ENCODE measurements around the gene CYB561.
A peak's percentile ranks its signal among the peaks of the same experiment; 100 is the strongest.

CYB561 gene

GRCh38 chr17:63447471-63448009, 1.4 kb upstream of the CYB561 start:
- DNase-seq, result peak; percentile 73

- DNase-seq, result peak; percentile 92
Measured at GRCh38 chr17:63446753-63447470, 806 bp upstream of the CYB561 start.

GRCh38 chr17:63445571-63445953, 544 bp downstream of the CYB561 start:
- DNase-seq, result no peak

DNA sequence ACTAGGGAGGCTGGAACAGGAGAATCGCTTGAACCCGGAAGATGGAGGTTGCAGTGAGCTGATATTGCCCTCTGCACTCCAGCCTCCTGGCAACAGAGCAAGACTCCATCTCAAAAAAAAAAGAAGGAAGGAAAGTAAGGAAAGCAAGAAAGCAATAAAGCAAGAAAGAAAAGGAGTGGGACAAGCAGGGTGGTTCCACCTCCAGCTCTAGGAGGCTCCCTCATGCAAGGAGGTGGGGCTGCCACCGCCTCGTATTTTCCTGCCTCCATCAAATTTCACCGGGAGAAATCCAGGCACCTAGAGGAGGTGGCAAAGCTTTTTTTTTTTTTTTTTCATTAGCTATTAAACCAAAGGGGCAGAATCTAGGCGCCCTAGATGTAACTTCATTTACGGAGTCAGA, 1.0 kb downstream of the CYB561 start:
- no peak for DNase-seq

GRCh38 chr17:63444457-63444856, 1.6 kb downstream of the CYB561 start:
- DNase-seq, result no peak

GRCh38 chr17:63443053-63443452, 3.1 kb downstream of the CYB561 start:
- no peak for DNase-seq

- peak; percentile 63 for DNase-seq
Measured at GRCh38 chr17:63442549-63443035, 3.5 kb downstream of the CYB561 start.

- no peak for DNase-seq
Measured at GRCh38 chr17:63442074-63442473, 4.0 kb downstream of the CYB561 start.

GRCh38 chr17:63441654-63442053, 4.5 kb downstream of the CYB561 start:
- DNase-seq, result no peak

GRCh38 chr17:63440770-63441335, 5.3 kb downstream of the CYB561 start:
- DNase-seq, result no peak

DNA sequence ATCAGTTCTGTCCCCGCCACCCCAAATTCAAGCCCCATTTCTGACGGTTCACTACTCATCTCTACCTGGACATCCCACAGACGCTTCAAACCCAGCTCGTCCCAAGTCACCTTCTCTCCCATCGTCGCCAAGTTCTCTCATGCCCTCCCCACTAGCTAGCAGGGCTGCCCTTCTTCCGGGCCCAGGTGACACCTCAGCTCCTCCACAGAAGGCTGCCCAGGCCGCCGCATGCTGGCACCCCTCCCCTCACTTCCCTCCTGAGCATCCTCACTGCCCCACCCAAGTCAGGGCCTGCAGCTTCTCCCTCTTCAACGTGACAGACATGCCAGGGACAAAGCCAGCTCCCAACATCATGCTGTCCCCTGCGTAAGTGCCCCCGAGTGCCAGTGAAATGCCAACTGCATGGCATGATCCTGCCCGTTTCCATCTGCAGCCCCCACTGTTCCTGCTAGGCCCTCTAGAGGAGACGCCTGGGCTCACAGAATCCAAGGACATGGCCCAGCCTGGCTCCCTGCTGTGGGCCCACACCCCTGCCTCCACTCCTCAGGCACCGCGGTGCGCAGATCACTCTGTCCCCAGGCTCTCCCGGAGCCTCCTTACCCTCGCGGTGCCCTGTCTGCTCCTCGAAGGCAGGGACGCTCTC, 5.9 kb downstream of the CYB561 start:
- DNase-seq, result no peak

- DNase-seq, result peak; percentile 80
Measured at GRCh38 chr17:63439687-63440086, 6.4 kb downstream of the CYB561 start.

DNA sequence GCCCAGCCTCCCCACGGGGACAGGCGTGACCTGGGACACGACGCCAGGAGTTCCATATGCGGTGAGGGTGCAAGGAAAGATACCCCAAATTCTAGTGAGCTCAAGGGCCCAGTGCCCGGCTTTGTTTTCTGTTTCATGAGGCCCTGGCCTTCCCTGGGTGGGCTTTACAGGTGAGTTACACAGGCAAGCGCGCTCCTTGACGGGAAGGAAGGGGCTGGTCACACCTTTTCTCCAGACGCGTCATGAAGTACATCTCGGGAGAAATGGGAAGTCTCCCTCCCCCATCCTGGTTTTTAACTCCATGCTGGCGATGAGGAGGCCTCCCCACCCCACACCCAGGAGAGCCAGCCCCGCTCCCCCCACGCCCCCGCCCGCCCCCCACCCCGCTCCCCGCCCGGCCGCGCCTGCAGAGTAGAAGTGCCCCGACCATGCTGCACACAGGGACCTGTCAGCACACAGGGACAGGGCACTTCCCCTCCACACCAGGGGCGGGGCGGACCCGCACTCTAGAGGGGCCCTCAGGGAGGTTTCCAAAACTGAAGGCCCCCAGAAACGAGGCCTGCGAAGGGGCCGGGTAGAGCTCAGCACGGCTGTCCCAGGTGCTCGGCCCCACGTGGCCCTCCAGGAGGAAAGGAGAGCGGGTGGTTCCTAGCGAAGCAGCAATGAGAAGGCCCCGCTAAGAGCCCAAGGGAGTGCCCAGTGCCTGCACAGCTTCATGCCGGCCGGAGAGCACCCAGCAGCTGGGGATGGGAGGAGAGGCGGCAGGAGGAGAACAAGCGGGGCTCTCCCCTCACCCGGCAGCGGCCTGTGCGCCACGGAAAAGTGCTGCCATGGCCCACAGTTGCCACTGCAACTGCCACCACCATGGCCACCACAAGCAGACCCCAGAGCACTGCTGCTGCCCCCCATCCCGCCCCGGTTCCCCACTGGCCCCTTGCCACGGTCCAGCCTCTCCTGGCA, 7.7 kb downstream of the CYB561 start:
- no peak for DNase-seq

GRCh38 chr17:63437287-63438091, 8.6 kb downstream of the CYB561 start:
- no peak for DNase-seq

DNA sequence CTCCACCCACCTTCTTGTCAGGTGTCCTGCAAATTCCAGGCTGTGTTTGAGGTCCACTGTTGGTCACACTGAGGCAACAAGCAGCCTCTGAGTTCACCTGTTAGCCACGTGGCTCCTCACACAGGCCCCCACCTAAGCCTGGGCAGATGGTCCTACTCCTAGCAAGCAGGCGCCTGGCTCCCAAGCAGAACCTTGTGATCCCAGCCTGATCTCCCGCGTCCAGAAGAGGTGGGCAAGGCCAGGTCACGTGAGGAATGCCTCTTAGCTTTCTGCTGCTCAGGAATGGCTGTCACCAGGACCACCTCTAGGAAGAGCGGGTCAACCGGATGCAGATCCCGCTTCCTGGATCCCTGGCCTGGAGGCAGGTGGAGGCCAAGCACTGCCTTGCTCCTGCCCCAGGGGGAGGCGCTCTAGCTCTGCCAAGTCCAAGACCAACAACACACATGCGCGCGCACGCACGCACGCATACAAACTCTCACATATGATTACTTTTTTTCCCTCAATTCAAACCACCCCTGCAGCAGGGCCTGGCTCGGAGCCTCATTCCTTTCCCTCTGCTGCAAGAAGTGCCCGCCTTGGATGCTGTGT, 9.5 kb downstream of the CYB561 start:
- no peak for DNase-seq

DNA sequence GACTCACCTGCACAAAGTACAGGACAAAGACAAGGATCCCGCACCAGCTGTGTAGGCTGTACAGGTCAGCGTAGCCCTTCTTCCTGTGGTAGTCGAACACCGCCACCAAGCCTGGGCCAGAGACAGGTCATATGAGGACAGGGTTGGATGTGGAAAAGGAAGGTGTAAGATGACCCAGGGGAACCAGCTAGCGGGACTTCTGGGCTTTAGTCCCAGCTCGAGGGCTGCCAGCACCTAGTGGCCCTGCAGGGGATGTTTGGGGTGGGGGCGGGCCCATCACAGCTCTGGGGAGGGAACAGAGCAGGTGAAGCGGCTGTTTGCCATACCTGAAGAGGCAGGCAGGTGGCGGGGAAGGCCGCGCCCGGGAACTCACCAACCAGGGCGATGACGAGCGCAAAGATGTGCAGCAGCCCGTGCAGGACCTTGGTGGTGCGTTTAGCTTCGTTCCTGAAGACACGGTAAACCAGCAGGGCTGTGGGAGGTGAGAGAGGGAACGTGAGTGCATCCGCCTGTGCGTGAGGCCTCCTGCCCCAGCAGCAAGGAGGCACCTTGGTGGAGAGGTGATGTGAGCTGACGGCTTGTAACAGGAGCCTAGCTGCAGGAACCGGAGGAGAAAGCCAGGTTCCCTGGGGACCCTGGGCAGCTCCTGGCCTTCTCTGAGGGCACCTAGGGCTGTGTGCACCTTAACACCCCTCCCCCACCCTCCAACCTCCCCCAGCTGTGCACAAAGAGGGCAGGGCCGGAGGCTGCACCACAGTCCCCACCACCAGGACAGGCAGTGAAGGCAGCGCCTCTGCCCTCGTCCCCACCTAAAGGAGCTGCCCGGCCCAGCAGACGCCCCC, 10.2 kb downstream of the CYB561 start:
- DNase-seq, result no peak

DNA sequence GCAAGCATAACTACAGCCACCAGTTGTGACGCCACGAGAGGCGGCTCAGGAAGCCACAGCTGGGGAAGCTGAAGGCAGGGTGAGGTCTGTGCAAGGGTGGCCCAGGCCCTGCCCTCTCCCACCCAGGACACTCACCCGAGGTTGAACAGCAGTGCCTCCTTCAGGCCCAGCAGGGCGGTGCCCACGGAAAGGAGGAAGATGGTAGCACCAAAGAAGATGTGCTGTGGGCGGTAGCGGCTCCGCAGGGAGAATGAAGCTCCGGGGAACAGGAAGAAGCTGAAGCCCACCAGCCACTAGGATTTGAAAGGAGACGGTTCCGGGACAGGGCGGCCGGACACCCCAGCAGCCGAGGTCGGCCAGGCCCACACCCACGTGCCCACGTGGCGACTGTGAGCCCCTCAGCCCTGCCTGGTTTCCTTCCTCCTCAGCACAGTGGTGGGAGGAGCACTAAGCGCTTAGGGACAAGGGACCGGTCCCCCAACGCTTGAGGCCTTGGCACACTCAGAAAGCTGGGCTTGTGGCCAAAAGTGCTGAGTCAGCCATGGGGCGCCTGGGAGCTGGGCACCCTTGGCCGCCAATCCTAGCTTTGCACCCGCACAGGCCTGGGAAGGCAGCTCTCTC, 11.0 kb downstream of the CYB561 start:
- peak; percentile 62 for DNase-seq

DNA sequence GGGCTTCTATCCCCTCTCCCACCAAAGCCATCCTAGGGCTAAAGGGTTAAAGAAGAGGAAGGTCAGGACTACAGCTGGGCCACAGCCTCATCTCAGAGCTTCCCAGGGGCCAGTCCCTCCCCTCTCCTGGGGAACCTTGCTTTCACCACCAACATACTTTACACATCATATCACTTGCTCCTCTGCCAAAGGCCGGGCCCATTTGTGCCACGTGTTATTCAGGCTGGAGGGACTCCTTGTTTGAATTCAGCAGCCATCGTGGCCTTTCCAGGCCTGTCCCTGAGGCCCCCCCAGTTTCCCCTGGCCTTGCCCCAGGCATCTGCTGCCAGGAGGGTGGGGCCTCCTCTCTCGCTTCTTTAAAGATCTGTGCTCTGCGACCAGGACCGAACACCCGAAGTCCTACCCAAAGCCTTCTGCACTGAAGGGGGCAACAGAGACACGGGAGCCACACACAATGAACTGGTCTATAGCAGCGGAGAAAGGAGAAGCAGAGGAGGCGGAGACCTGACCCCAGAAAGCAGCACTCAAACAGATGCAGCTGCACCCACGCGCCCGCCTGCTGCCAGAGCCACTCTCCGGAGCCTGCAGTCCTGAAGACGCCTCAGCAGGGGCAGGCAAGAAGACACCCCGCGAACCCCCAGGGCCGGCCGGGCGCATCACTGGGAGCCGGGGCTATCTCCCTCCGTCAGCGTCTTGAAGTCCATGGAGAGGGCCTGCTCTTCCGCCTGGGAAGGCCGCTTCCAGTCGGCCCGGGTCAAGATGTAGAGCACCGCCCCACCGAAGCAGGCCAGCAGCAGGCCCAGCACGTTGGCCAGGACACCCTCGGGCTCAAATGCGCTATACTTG, 12.1 kb downstream of the CYB561 start:
- peak; percentile 60 for DNase-seq
